Esophagus squamous epithelium (tissue), 5 donors: Measurements from ENCODE around the gene PAQR8. TPM values are rescaled to one million over a fixed set of nuclear protein-coding genes. Genes with fewer than 3 reads are reported as not detected.

Experiments
- DNase-seq: peaks from one replicate; lab custom pipeline; 2025; lab: John Stamatoyannopoulos, UW
- H3K27ac ChIP-seq, 4 donors: fragments of 200-600 bp; sonication (generic); one replicate each; pipeline ENCODE4 v1.5.1; 2016 to 2019; ENCODE audit warnings: mild to moderate bottlenecking in 1 of 4
- H3K27me3 ChIP-seq, 4 donors: fragments of 200-600 bp; sonication (generic); 1 replicate in 3 of 4; 2 replicates in 1 of 4; pipeline versions ENCODE4 v1.5.1 to v1.6.0; 2017 to 2021; ENCODE audit warnings: antibody characterized with exemption in 1 of 4
- H3K36me3 ChIP-seq, 3 donors: fragments of 200-600 bp; sonication (generic); one replicate each; pipeline ENCODE4 v1.5.1; 2016 to 2019
- H3K4me1 ChIP-seq, 3 donors: fragments of 200-600 bp; sonication (generic); one replicate each; pipeline ENCODE4 v1.5.1; 2017 to 2019
- H3K4me3 ChIP-seq, 4 donors: fragments of 200-600 bp; sonication (generic); 1 replicate in 3 of 4; 2 replicates in 1 of 4; pipeline ENCODE4 v1.5.1; 2016 to 2019; ENCODE audit warnings: mild to moderate bottlenecking in 2 of 4, moderate library complexity in 1 of 4
- H3K9me3 ChIP-seq, 3 donors: fragments of 200-600 bp; sonication (generic); one replicate each; pipeline ENCODE4 v1.5.1; 2016 to 2019
- CTCF ChIP-seq, 6 experiments: fragments of 450-650 bp in 4 of 6; fragments of 200-600 bp in 2 of 6; sonication (generic) in 2 of 6; IDR thresholded peaks; one replicate each; pipeline ENCODE4 v1.5.1; 2016 to 2019; ENCODE audit warnings: antibody characterized with exemption in 6 of 6, mild to moderate bottlenecking in 4 of 6, moderate library complexity in 4 of 6
- POLR2A ChIP-seq, 4 donors: fragments of 450-650 bp; IDR thresholded peaks; one replicate each; pipeline ENCODE4 v1.6.1; 2017; ENCODE audit warnings: antibody characterized with exemption in 4 of 4, mild to moderate bottlenecking in 4 of 4, moderate library complexity in 3 of 4
- WGBS, 2 donors: methylation state at CpG; one replicate each; pipeline ENCODE4 v1.1.5; 2018; 5-methylcytosine and 5-hydroxymethylcytosine counted together
- intact Hi-C: fragments of 100-400 bp; cut with DNase I; formaldehyde crosslinking; loops from one replicate; pipeline ENCODE4 v1.15.0; 2022
- total RNA-seq, 4 donors: library from RNA; depleted of rRNA; stranded (reverse); fragments of >200 nt; gene quantifications; one replicate each; pipeline ENCODE4 v1.1.0, GENCODE V29; 2016
- donor health status: DM: yes; HTN: yes; CAD: no.

Gene PAQR8
- total RNA-seq, 4 donors from 2014 or later = 1.7 to 22.5 (median 11.5) TPM

GRCh38 chr6:52351879-52352238, 10.1 kb upstream of the PAQR8 start:
- no peak for DNase-seq
- Histone ChIP-seq H3K27me3 (no peaks in the 10 kb centered on the region), H3K36me3 (no peaks in the 10 kb centered on the region), H3K4me3 (no peak overlapping the region), H3K27ac (peak overlapping the region; percentile 30 to 80 (median 66)), H3K9me3 (no peaks in the 10 kb centered on the region), H3K4me1 (peaks cover 8 to 22% (median 11%) of the 10 kb centered on the region in 3 donors)
- intact Hi-C loops = no loop called here
- 90 to 100% methylated on average over 1 of the region's 1 CpG for WGBS, 2 donors
- TF ChIP-seq CTCF (IDR thresholded peaks at IDR 0.05) (no peak), POLR2A (IDR thresholded peaks at IDR 0.05) (no peak)

- Histone ChIP-seq H3K27ac (peak overlapping the region; percentile 50 to 80 (median 66)), H3K36me3 (no peaks in the 10 kb centered on the region), H3K4me1 (peaks cover 8 to 22% (median 11%) of the 10 kb centered on the region in 3 donors), H3K9me3 (no peaks in the 10 kb centered on the region), H3K27me3 (no peaks in the 10 kb centered on the region), H3K4me3 (no peak overlapping the region)
- WGBS, 2 donors = 12 to 22% methylated on average over 5 of the region's 5 CpGs
- DNase-seq = no peak
- intact Hi-C loops = no loop called here
- TF ChIP-seq CTCF (IDR thresholded peaks at IDR 0.05) = peak in 1 of 6 experiments; percentile 20
- TF ChIP-seq POLR2A (IDR thresholded peaks at IDR 0.05) = no peak
Observed at GRCh38 chr6:52352239-52353018, 9.5 kb upstream of the PAQR8 start.

GRCh38 chr6:52356017-52356416, 5.9 kb upstream of the PAQR8 start:
- H3K4me1 ChIP-seq = peaks cover 8 to 37% (median 12%) of the 10 kb centered on the region in 3 donors
- no peaks in the 10 kb centered on the region for H3K9me3 ChIP-seq
- TF ChIP-seq CTCF (IDR thresholded peaks at IDR 0.05) (no peak), POLR2A (IDR thresholded peaks at IDR 0.05) (no peak)
- DNase-seq = no peak
- H3K27me3 ChIP-seq = no peaks in the 10 kb centered on the region
- H3K4me3 ChIP-seq = no peak overlapping the region
- WGBS, 2 donors = 25 to 44% methylated on average over 2 of the region's 2 CpGs
- H3K36me3 ChIP-seq = no peaks in the 10 kb centered on the region
- intact Hi-C loops = no loop called here
- no peak overlapping the region for H3K27ac ChIP-seq

- DNase-seq = no peak
- TF ChIP-seq CTCF (IDR thresholded peaks at IDR 0.05) (no peak), POLR2A (IDR thresholded peaks at IDR 0.05) (no peak)
- WGBS, 2 donors = 71 to 74% methylated on average over 1 of the region's 1 CpG
- Histone ChIP-seq H3K4me1 (peaks cover 3 to 46% (median 7%) of the 10 kb centered on the region in 3 donors), H3K27ac (peak overlapping the region in 2 of 4 donors; percentile 46 to 94), H3K9me3 (no peaks in the 10 kb centered on the region), H3K4me3 (no peak overlapping the region), H3K27me3 (no peaks in the 10 kb centered on the region), H3K36me3 (no peaks in the 10 kb centered on the region)
- intact Hi-C loops = no loop called here
Observed at GRCh38 chr6:52359403-52359802, 2.5 kb upstream of the PAQR8 start.

- Histone ChIP-seq H3K36me3 (no peaks in the 10 kb centered on the region), H3K9me3 (no peaks in the 10 kb centered on the region)
Observed at GRCh38 chr6:52360028-52360427, 1.9 kb upstream of the PAQR8 start.

More at GRCh38 chr6:52360028-52360427, 1.9 kb upstream of the PAQR8 start:
- Histone ChIP-seq H3K27ac (peak overlapping the region in 2 of 4 donors; percentile 86 to 94), H3K4me1 (peaks cover 3 to 52% (median 7%) of the 10 kb centered on the region in 3 donors), H3K4me3 (no peak overlapping the region), H3K27me3 (no peaks in the 10 kb centered on the region)
- TF ChIP-seq POLR2A (IDR thresholded peaks at IDR 0.05) (no peak), CTCF (IDR thresholded peaks at IDR 0.05) (no peak)
- DNase-seq = no peak
- 88 to 90% methylated on average over 3 of the region's 3 CpGs for WGBS, 2 donors
- intact Hi-C loops = no loop called here
